HG03558 (cell line): ENCODE results near the gene LRP1B.

Experiments
- ATAC-seq: cut with Tn5 transposase; IDR thresholded peaks from one replicate; pipeline ENCODE4 v1.9.1; 2021; ENCODE audit warnings: moderate number of reproducible peaks; ENCODE audit not compliant: unreplicated experiment; ENCODE audit errors: extremely low read depth

The LRP1B gene

DNA sequence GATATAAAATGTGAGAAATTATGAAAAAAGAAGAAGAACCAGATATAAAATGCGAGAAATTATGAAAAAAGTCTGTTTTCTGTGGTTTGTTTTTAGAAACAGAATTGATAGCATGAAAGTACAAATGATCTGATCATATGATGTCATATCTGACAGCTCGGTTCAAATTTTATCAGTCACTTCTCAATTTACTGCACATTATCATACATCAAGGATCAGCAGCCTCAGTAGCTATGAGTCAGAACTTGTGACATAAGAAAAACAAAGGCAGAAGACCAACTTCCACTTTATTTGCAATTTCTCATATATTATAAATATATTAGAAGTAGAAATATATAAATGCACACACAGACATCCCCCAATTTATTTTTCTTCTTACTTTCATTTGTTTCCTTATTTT is 634.0 kb downstream of the LRP1B start:
- no peak for ATAC-seq

DNA sequence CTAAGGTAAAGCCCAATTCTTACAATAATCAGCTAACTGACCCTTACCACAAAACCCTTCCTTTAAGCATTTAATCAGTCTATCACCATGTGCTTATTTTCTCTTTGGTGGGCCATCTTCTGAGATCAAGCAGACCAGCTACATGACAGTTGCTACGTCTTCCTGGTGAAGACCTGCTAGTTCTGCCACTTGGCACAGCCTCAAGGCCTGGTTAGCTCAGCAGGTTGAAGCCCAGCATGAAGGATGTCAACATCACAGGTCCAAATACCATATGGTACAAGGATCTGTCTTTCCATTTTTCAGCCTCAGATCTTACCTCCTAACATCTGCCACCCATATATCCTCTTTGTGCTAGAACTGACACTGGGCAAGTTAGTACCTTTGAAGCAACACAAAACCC is 636.9 kb downstream of the LRP1B start:
- no peak for ATAC-seq

DNA sequence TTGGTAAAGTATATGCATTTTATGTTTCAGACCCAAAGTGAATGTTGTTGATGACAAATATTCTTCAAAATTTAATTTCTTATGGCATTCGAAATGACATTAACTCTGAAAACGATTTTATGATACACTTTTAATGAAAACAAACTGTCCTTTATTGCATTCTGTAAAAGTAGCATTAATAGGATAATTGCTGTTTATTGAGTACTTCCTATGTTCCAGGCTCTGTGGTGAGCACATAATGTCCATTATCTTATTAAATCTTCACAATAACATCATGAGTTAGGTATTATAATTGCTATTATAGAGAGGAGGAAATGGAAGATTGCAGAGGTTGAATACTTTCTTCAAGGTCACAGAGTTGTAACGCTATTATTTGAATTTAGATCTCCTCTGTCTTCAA is 638.0 kb downstream of the LRP1B start:
- no peak for ATAC-seq

DNA sequence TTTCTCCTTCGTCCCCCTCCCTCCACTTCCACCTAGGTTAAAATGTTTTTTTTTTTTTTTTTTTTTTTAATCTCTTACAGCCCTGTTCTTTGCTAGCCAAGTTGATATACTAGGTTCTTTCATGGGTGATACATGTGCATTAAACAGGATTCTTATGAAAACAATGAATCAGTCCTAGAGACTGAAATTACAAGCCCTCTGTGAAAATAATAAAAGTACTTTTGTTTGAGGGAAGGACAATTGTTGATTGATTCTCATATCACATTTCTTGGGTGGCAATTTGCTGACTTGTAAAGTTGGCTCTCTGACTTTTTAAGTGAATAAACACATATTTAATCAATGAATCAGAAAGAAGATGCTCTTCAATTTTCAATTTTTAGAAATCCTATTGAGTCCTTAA is 639.9 kb downstream of the LRP1B start:
- ATAC-seq = no peak

DNA sequence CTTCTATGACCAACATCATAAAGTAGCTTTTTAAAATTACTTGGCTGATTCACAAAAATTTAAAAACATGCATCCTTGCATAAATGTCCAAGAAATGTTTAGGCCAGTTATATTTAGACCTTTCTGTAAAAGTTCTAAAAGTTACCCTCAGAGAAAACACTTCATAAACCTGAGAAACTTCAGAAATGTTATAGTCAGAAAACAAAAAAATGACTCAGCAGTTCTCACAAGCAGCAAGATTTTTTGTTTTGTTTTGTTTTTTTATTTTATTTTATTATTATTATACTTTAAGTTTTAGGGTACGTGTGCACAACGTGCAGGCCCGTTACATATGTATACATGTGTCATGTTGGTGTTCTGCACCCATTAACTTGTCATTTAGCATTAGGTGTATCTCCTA is 648.1 kb downstream of the LRP1B start:
- no peak for ATAC-seq

DNA sequence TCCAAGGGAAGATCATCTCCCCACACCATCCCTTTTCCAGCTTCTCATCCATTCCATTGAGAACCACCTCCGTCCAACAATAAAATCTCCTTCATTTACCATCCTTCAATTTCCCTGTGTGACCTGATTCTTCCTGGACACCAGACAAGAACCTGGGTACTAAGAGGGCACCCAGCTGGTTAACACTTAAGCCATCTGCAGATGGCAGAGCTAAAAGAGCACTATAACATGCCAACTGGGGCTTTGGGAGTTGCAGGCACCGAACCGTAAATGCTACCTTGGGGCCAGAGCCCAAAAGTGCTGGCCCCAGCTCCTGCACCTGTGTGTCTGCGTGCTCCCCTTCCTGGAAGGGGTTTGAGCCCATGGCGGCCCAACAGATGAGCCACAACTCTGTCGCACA is 655.0 kb downstream of the LRP1B start:
- ATAC-seq = no peak

DNA sequence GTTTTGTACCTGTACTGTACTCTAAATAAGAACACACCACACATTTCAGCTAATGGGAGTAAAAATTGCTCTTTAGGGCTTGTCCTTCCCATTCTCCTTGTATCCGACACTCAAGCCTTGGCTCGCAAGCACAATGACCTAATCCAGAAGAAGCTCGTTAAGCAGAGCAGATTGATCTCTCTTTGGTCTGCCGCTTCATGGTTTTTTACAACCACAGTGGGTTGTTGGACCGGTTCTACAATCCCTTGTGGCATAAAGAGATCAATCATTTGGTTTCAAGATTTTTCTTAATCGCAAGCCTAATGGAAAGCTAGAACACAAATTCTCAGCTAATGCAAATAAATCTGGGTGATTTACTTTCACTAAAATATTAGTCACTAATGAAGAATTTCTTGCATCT is 662.1 kb downstream of the LRP1B start:
- ATAC-seq = no peak

DNA sequence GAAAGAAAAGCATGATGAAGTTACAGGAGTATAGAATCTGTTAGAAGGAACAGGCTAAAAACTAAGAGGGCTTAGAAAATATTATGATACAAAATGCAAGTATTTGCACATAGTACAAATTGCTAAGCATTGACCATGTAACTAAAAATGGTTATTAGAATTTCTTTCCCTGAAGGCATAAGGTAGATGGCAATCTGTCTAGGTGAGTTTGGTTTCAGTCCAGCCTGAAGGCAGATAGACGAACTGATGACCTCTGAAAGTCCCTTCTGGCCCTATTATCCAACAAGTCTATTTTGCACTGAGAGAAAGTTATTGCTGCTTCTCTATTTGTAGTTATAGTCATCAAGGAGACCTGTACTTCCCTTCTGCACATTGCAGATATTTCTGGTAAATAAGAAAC is 663.5 kb downstream of the LRP1B start:
- no peak for ATAC-seq

DNA sequence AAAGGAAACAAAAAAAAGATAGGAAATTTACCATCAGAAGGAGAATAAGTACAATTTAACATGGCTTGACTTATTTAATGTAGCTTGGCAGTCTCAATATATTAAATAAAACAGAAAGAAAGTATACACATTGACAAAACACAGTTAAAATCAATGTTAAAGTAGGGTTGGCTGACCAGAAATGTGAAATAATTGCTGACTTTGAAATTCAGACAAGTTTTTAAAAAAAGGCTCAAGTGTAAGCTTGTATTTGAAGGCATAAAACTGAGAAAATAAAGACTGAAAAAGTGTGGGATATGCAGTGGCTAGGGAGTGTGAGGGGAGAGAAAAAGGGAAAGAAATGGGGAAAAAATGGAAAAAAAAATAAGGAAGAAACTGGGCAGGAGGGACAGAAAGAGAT is 665.8 kb downstream of the LRP1B start:
- ATAC-seq = no peak

DNA sequence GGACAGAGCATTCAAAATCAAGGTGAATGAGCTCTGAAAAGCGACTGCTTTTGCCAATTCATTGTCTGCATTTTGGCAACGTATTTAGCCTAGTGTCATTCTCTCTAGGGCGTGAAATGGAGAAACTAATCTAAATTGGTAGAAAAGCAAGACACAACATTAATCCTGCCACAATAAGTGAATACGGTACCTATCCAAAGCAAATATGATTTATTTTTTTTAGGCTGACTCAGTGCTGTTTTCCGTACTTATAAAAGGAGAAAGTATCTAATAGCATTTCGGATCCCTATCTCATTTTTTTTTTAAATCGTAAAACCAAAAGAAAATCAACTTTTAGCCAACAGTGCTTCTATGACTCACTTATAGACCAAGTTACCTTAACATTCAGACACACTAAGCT is 672.5 kb downstream of the LRP1B start:
- ATAC-seq = no peak

DNA sequence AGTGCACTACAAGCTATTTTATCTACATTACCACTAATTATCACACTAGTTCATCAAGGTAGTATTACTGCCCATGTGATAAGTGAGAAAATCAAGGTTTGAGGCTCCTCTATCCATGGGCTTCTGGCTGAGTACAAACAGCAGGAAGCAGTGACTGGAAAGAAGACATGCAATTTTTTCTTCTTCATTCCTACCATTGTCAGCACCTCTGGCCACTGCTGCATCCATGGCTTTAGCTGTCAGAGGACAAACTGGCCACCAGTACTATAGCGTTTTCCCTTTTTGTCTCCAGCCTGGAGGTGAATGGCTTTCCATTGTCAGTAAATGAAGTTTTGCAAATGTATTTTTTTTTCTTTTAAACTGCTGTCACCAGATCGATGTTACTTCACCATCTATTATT is 674.9 kb downstream of the LRP1B start:
- ATAC-seq = no peak

DNA sequence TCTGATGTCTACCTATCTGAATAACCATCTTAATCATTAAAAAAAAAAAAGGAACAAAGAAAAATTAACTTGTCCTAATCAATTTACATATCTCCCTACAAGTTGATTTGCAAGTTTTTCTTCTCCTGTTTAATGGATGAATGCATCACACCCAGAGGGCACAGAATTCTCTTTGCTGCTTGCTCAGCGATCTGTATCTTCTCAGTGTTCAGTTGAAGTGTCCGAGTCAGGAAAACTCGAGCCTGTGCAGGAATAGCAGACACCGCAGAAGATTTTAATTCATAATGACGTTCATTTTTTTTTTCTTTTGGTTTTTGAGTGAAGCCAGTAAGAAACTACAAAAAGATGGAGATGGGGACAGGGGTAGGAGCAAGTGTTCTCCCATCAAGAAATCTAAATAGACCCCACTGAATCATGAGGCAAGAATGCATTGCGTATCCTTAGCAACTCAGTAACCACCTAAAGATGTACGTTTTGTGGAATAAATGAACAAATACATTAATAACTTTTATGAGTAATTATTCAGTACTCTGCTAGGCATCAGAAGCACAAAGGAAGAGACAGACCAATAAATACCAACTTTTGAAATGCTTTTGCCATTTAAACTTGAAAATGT is 675.5 kb downstream of the LRP1B start:
- no peak for ATAC-seq

DNA sequence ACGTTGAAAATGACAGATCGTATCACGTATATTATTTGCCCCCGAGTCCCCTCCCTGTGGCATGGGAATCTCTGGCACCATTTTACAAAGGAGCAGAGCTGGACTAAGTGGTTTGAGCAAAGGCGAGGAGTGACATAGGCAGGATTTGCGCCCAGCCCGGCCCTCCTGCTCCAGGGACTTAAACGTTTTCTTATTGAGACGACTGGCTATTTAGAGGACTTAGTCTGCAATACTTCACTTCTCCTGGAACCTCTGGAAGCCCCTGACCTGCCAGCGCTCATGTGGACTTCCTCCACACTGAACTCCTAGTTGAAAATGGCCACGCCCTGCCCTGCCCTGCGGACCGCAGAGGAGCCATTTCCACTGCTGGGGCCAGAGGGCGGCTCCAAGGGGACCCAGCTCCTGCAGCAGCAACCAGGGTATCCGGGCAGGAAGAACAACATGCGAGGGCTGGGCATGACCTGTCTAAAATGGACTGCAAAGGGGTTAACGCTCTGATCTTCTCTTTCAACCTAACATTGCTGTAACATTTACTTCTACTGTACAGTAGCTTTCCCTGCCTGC is 690.7 kb downstream of the LRP1B start:
- ATAC-seq = no peak

DNA sequence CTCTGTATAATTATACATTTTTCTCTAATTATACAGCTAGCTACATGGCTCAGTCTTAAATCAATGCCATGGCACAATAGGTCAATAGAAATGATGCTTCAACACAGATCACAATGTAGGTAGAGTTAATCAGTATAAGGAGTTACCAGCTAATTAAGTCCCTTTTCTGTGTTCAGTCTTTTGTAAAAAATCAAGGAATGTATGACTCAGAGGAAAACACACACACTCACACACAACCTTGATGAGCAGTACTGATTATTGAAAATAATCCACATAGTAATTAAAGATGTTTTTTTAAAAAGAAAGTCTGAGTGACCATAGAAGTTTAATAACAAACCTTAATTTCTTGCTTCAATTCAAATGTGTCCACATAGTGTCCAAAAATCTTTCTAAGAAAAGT is 691.3 kb downstream of the LRP1B start:
- no peak for ATAC-seq

DNA sequence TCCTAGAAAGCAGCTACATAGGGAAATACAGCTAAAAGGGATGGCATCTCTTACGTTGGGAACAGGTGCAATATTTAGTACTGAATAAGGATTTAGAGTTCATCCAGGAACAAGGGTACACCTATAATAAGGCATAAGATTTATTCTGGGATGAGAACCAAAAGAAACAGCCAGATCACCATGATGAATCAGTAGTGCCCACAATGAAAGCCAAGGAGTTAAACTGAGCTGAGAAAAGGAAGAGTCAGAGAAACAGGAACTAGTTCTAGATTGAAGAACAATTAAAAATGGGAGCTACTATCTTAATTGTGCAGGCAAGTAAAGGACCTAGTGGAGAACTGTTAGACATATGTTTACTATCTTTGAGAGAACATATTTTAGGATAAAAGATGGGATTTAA is 692.3 kb downstream of the LRP1B start:
- ATAC-seq = no peak

DNA sequence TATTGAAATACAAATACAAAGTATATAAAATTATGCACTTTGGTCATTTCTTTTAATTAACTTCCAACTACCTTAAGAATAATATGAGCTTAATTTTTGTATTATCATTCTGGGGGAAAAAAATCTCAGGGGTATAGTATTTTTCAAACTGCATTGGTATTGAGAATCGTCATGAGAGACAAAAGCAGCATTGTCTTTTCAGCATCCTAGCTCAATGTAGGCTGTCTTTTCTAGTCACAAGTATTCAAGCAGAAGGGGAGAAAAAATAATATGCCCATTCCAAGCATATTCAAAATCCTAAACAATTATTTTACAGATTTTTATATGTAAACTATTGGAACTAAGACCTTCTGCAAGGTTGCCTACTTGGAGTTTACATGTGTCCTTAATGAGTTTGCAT is 693.3 kb downstream of the LRP1B start:
- no peak for ATAC-seq

DNA sequence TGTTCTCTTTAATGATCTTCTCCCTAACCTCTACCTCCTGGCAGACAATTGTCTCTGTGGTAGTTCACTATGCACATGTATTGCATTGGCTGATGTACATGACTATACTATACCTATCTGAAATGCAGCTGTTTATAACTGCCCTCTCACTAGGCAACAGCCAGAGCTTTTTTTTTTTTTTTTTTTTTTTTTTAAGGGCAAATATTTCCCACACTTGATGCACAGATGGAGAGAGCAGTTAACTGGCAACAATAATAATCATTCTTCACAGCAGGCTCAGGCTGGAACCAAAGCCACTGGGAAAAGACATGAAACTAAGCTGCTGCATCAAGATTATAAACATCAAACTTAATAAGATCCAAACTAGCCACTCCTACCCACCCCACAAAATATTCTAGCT is 707.7 kb downstream of the LRP1B start:
- ATAC-seq = no peak

DNA sequence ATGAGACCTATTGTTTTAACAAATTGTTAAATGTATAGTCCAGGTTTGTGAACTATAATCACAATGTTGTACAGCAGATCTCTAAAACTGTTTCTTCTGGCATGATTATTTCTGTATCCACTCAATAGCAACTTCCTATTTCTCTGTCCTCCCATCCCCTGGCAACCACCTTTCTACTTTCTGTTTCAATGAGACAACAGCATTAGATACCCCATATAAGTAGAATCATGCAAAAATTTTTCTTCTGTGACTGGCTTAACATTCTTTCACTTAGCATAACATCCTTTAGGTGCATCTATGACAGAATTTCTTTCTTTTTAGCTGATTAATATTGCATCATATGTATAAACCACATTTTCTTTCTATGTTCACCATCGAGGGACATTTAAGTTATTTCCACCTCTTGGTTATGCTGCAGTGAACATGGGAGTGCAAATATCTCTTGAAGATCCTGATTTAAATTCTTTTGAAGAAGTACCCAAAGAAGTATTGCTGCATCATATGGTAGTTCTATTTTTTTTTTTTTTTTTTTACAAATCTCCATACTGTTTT is 713.5 kb downstream of the LRP1B start:
- no peak for ATAC-seq

DNA sequence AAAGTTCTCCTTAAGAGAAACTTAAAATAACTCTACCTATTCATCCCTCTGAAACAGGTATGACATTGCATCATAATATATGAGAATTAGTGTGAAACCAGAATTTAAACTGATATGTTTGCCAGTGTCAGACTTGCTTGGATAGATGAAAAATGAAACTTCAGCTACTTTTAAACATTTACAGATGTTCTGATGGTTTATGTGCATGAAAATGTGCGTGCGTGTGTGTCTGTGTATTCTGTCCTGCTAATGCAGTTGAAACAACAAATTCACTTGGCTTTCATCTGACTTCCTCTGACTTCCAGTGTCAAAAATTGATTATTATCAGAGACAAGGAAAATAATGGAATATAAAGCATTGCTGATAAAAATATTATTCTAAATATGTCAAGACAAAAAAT is 719.4 kb downstream of the LRP1B start:
- ATAC-seq = no peak

DNA sequence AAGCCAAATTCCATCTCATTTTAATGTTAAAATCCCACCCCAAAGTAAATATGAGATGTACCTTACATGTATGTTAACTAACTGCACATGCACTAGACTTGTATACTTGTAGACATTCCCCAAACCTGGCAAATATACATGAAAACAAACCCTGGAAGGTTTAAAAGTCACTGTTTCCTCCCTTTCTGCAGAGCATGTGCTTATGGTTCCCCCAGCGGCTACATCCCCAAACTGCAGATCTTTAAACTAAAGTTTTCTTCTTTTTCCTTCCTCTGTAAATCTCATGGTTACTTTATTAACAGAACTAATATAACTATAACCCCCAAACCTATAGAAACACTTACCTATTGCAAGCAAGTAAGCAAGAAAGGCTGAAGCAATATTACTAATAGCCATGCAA is 731.5 kb downstream of the LRP1B start:
- ATAC-seq = no peak

DNA sequence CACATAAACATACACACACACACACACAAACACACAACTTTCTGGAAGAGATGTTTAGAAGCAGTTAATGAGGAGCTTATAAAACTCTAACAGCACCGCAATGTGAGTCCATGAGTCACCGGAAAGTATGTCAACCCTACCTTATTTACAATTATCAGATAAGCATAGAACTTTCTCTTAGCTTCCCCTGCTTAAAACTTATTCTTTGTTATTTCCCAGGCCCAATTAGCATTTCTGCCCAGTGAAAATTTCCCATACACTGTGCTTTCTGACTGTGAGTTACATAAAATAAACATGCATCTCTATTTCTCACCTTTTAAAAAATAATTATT is 737.6 kb downstream of the LRP1B start:
- ATAC-seq = no peak

DNA sequence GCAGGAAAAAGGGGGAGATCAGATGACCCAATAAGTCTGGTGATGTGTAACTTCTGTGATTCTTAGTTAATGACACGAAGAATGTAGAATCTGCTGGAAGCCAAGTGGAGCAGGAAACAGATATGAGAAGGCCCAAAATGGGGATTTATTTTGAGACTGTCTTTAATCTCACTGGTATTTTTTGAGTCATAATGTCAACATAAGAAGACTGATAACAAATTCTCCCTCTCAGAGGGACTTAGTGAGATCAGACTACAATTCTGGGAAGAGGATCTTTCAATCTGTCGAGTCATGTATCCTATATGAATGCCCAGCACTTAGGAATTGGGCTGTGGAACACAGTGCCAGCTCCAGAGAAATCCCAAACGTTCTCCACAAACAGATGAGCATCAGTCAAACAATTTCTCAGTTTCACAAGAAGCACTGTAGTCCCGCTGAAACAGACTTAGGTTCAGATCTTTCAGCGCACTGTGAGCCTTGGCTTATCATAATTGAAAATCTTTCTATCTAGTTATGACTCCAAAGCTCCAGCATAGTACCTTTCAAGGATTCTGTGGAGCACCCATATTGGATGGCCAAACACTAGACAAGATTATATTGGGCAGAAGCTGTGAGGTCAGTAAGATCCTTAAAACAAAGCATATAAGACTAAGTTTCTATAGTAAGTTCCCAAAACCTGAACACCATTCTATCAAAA is 738.2 kb downstream of the LRP1B start:
- ATAC-seq = no peak
